DOHH2 (cell line): ENCODE data around the gene PAPPA.

ENCODE experiments used
- H3F3A ChIP-seq: fragments of 200-600 bp; sonication (generic), shearing (Covaris generic); 2 replicates; pipeline ENCODE4 v1.6.0; 2016; ENCODE audit warnings: antibody characterized with exemption, mild to moderate bottlenecking; ENCODE audit not compliant: control insufficient read depth, insufficient read depth
- H3K27ac ChIP-seq: fragments of 200-600 bp; sonication (generic); 2 replicates; pipeline ENCODE4 v1.5.1; 2014; ENCODE audit warnings: low read depth, mild to moderate bottlenecking, low read length, moderate library complexity
- H3K27me3 ChIP-seq: fragments of 200-600 bp; sonication (generic); 2 replicates; pipeline ENCODE4 v1.6.1; 2014; ENCODE audit warnings: mild to moderate bottlenecking, low read length, mixed read lengths; ENCODE audit not compliant: control insufficient read depth
- H3K36me3 ChIP-seq: fragments of 200-600 bp; sonication (generic); 2 replicates; pipeline ENCODE4 v1.6.1; 2014; ENCODE audit warnings: mild to moderate bottlenecking, low read length, moderate library complexity, mixed read lengths; ENCODE audit not compliant: control insufficient read depth
- H3K4me1 ChIP-seq: fragments of 200-600 bp; sonication (generic); 2 replicates; pipeline ENCODE4 v1.6.1; 2014; ENCODE audit warnings: mild to moderate bottlenecking, low read length, mixed read lengths; ENCODE audit not compliant: control insufficient read depth
- H3K4me2 ChIP-seq: fragments of 200-600 bp; sonication (generic); 2 replicates; pipeline ENCODE4 v1.6.0; 2014; ENCODE audit warnings: mild to moderate bottlenecking, low read length, moderate library complexity
- H3K4me3 ChIP-seq: fragments of 200-600 bp; sonication (generic); 2 replicates; pipeline ENCODE4 v1.5.1; 2014; ENCODE audit warnings: mild to moderate bottlenecking, low read length, mixed read lengths
- H3K79me2 ChIP-seq: fragments of 200-600 bp; sonication (generic); 2 replicates; pipeline ENCODE4 v1.6.1; 2014; ENCODE audit warnings: mild to moderate bottlenecking, low read length, mixed read lengths; ENCODE audit not compliant: control insufficient read depth
- H3K9me2 ChIP-seq: fragments of 200-600 bp; sonication (generic); replicated peaks from 2 replicates; pipeline ENCODE4 v1.6.1; 2014; ENCODE audit warnings: mild to moderate bottlenecking, low read length, mixed read lengths; ENCODE audit not compliant: control insufficient read depth
- H3K9me3 ChIP-seq: fragments of 200-600 bp; sonication (generic); 2 replicates; pipeline ENCODE4 v1.6.1; 2014; ENCODE audit warnings: antibody characterized with exemption, low read length, mixed read lengths; ENCODE audit not compliant: control insufficient read depth, insufficient read depth
- H4K20me1 ChIP-seq: fragments of 200-600 bp; sonication (generic); 2 replicates; pipeline ENCODE4 v1.6.0; 2014; ENCODE audit warnings: low read depth, mild to moderate bottlenecking, antibody characterized with exemption, low read length, moderate library complexity; ENCODE audit not compliant: control insufficient read depth, insufficient read depth
- CTCF ChIP-seq: fragments of 200-600 bp; sonication (generic); IDR thresholded peaks from one replicate; pipeline ENCODE4 v1.5.1; 2014; ENCODE audit warnings: antibody characterized with exemption, mild to moderate bottlenecking, low read depth, low read length; ENCODE audit not compliant: poor library complexity, severe bottlenecking
- EZH2phosphoT487 ChIP-seq: fragments of 200-600 bp; sonication (generic); IDR thresholded peaks from 2 replicates; pipeline ENCODE4 v1.6.1; 2017; ENCODE audit warnings: borderline replicate concordance, mild to moderate bottlenecking, antibody characterized with exemption, low read length, moderate library complexity, mixed read lengths

PAPPA gene

GRCh38 chr9:116155698-116156039 lies 2.1 kb downstream of the PAPPA start:
- Histone ChIP-seq H4K20me1 (no peaks in the 10 kb centered on the region), H3K4me2 (no peak overlapping the region), H3K9me3 (no peaks in the 10 kb centered on the region), H3K9me2 (no peaks in the 10 kb centered on the region), H3K4me1 (no peaks in the 10 kb centered on the region), H3K79me2 (no peaks in the 10 kb centered on the region), H3F3A (no peaks in the 10 kb centered on the region), H3K27ac (no peak overlapping the region), H3K27me3 (peaks cover 34% of the 10 kb centered on the region), H3K4me3 (no peak overlapping the region), H3K36me3 (no peaks in the 10 kb centered on the region)
- no peak for TF ChIP-seq EZH2phosphoT487
- no peak for TF ChIP-seq CTCF

GRCh38 chr9:116156621-116157314 lies 3.2 kb downstream of the PAPPA start:
- no peaks in the 10 kb centered on the region for H3F3A ChIP-seq
- no peaks in the 10 kb centered on the region for H3K79me2 ChIP-seq
- H3K9me3 ChIP-seq: no peaks in the 10 kb centered on the region
- no peaks in the 10 kb centered on the region for H3K9me2 ChIP-seq
- H3K27me3 ChIP-seq: peaks cover 33% of the 10 kb centered on the region
- no peak overlapping the region for H3K4me3 ChIP-seq
- H3K4me2 ChIP-seq: no peak overlapping the region
- H3K36me3 ChIP-seq: no peaks in the 10 kb centered on the region
- TF ChIP-seq EZH2phosphoT487: no peak
- TF ChIP-seq CTCF: no peak
- H3K4me1 ChIP-seq: no peaks in the 10 kb centered on the region
- no peaks in the 10 kb centered on the region for H4K20me1 ChIP-seq
- no peak overlapping the region for H3K27ac ChIP-seq

DNA sequence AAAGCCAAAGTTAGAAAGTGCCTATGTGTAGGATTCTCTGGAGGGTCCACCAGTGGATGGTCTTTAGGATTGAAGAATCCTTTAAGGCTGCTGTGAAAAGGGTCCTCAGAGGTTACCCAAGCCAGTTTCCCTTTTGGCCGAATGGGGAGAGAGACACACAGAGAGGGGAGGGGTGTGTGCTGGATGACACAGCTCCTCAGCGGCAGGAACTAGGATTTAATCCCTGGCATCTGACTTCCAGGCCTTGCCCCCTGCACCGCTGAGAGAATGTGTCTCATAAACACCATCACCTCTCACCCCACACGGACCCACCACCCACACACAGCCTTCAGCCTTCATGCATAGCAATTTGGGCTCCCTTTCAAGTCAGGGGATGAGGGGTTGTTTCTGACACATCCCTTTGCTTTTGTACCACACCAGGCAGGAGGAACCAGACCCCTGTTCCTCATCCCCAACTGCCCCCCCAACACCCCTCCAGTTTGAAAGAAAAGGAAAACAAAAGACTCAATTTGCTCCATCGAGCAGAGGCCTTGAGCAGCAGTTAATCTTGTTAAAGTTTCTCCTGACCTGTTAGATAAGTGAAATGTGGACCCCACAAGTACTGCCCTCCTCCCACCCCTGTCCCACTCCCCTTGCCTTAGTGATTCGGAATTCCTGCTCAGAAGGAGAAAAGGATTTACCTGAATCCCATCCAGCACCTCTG lies 4.0 kb downstream of the PAPPA start:
- Histone ChIP-seq H4K20me1 (no peaks in the 10 kb centered on the region), H3K9me2 (no peaks in the 10 kb centered on the region), H3K79me2 (no peaks in the 10 kb centered on the region), H3K4me3 (no peak overlapping the region), H3K9me3 (no peaks in the 10 kb centered on the region), H3K36me3 (no peaks in the 10 kb centered on the region), H3K27ac (no peak overlapping the region), H3K4me2 (no peak overlapping the region), H3F3A (no peaks in the 10 kb centered on the region), H3K27me3 (peaks cover 32% of the 10 kb centered on the region), H3K4me1 (no peaks in the 10 kb centered on the region)
- TF ChIP-seq CTCF (no peak), EZH2phosphoT487 (no peak)
